ENCODE data around the gene LRRC55.

- no peak for TF ChIP-seq CTCF (IDR thresholded peaks at IDR 0.05)
- TF ChIP-seq POLR2A (IDR thresholded peaks at IDR 0.05): no peak
Observed at GRCh38 chr11:57154739-57155138, 27.0 kb upstream of the LRRC55 start.
